GM12891 (cell line): Measurements from ENCODE around the gene SPAG16.

Experiments used
- PAX5 ChIP-seq: IDR thresholded peaks from 2 replicates; pipeline ENCODE4 v1.6.1; 2011; ENCODE audit warnings: low read length, moderate library complexity, mild to moderate bottlenecking; ENCODE audit not compliant: insufficient read depth, severe bottlenecking
- POLR2A ChIP-seq: IDR thresholded peaks from 2 replicates; pipeline ENCODE4 v1.6.1; 2011; ENCODE audit warnings: low read depth, low read length, control low read depth
- POLR2AphosphoS5 ChIP-seq: IDR thresholded peaks from 2 replicates; pipeline ENCODE4 v1.6.1; 2011; ENCODE audit warnings: low read depth, low read length, control low read depth
- POU2F2 ChIP-seq: IDR thresholded peaks from 2 replicates; pipeline ENCODE4 v1.6.1; 2011; ENCODE audit warnings: low read depth, mild to moderate bottlenecking, control low read depth, low read length, moderate library complexity
- SPI1 ChIP-seq: IDR thresholded peaks from 2 replicates; pipeline ENCODE4 v1.6.1; 2011; ENCODE audit warnings: low read depth, low read length, control low read depth
- TAF1 ChIP-seq: IDR thresholded peaks from 2 replicates; pipeline ENCODE4 v1.6.1; 2011; ENCODE audit warnings: low read depth, low read length, control low read depth

- no peak for TF ChIP-seq POLR2AphosphoS5
- no peak for TF ChIP-seq POLR2A
- no peak for TF ChIP-seq TAF1
- TF ChIP-seq POU2F2 = no peak
- no peak for TF ChIP-seq PAX5
- TF ChIP-seq SPI1 = no peak
These were observed 896.4 kb downstream of the SPAG16 start for GRCh38 chr2:214180686-214181085.
